NOMO-1 treated with DMSO at 0.1 percent for 48 hours (cell line): ENCODE results near the gene TAMALIN.
"Not testable (repeated sequence)": the region's sequence is repeated elsewhere in the genome, so short reads cannot be mapped to it uniquely, and the experiment has no call there.

Experiments
- DNase-seq: peaks from one replicate; lab custom pipeline; 2025; ENCODE audit not compliant: unreplicated experiment; lab: John Stamatoyannopoulos, UW

TAMALIN gene

DNA sequence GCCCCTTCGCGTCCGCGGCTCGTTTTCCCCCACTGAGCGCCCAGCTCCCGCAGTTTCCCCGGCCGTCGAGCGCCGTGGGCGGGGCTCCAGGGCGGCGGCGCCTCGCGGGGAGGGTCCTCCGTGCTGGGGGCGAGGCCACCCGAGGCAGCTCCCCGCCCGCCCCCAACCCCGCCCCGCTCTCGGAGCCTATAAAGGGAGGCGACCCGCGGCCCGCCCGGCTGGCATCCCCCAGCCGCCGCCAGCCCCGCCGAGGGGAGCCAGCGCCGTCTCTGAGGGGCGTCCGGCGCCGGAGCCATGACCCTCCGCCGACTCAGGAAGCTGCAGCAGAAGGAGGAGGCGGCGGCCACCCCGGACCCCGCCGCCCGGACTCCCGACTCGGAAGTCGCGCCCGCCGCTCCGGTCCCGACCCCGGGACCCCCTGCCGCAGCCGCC, at the start of gene TAMALIN:
TSS of gene TAMALIN (plus strand) at position 221 of the 432 bp plus-strand sequence. CDS start at position 295, 74 bp downstream.
- DNase-seq = peak; percentile 28

DNA sequence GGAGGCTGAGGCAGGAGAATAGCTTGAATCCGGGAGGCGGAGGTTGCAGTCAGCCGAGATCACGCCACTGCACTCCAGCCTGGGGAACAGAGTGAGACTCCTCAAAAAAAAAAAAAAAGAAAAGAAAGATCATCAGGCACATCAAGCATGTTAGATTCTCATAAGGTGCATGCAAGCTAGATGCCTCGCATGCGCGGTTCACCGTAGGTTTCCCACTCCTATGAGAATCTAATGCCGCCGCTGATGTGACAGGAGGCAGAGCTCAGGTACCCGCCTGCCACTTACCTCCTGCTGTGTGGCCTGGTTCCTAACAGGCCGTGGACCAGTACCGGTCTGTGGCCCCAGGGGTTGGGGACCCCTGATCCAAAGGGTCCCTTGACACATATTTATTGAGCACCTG, 48.2 kb upstream of the TAMALIN start:
- DNase-seq = no peak

DNA sequence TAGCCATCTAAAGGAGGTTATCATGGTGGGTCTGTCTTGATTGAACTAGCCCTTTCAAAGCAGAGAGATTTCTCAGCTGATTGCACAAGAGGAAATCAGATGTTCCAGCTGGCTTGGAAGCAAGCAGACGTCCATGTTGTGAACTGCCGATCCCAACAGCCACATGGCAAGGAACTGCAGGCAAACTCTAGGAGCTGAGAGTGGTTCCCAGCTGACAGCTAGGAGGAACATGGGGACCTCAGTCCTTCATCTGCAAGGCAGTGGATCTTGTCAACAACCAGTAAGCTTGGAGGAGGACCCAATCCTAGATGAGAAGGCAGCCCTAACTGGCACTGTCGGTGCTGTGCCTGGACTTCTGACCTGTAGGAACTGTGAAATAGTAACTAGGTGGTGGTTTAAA, 47.5 kb upstream of the TAMALIN start:
- DNase-seq = no peak

DNA sequence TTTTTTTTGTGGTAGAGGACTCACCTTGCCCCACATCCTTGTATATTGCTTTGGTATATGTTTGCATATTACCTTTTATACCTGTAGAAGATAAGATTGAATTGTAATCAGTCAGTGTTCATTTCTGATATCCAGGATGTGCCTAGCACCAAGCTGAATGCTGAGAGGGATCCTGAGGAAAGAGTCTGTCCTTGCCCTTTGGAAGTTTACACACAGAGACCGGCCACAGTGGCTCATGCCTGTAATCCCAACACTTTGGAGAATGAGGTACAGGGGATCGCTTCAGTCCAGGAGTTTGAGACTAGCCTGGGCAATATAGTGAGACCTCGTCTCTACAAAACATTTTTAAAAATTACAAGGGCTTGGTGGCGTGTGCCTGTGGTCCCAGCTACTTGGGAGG, 46.8 kb upstream of the TAMALIN start:
- no peak for DNase-seq

DNA sequence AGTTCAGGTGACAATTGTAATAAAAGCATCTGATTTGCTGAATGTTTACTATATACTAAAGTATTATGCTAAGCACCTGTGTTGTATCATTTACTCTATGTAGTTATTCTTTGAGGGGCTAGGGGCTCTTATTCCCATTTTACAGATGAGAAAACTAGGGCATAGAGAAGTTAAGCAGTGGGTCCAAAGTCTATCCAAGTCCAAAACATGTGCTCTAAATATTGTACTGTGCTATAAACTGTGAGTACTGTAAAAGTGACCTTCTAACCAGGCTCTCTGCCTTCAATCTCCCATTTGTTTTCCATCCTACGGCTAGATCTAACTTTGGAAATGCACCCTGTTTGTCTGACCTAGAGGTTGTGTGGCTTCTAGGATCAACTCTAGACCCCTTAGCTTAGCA, 46.3 kb upstream of the TAMALIN start:
- no peak for DNase-seq

DNA sequence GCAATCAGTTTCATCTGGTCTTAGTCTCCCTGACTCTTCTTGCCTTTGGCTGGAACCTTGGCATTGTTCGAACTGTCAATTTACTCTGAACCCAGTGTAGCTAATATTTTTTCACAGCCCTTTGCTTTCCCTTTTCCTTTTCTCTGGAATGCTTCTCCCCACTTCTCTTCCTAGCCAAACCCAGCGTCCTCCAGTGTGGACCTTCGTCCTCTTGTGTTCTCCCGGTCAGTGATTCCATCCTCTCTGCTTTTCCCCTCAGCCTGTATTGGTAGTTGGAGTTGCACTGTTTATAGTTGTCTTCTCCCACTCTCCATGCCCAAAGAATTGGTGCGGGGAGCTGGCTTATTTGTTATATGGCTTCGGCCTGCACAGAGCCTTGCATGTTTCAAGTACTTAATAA, 45.9 kb upstream of the TAMALIN start:
- no peak for DNase-seq

DNA sequence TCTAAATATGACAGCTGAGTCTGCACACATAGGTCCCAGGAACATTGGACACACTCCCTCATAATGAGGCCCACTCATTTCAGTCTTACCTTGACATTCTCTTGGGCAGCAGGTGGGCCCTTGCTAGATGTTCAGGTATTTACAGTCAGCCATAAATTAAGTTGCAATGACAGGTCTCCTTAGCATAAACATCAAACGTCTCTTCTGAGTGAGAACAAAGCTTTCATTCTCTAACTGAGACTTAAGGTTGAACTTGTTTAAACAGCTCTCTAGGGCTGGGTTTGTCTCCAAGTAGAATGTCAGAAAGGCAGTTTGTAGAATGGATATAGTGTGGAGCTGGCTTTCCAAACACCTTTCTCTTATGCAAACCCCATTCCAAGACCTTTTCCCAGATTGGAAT, 44.9 kb upstream of the TAMALIN start:
- DNase-seq = no peak

DNA sequence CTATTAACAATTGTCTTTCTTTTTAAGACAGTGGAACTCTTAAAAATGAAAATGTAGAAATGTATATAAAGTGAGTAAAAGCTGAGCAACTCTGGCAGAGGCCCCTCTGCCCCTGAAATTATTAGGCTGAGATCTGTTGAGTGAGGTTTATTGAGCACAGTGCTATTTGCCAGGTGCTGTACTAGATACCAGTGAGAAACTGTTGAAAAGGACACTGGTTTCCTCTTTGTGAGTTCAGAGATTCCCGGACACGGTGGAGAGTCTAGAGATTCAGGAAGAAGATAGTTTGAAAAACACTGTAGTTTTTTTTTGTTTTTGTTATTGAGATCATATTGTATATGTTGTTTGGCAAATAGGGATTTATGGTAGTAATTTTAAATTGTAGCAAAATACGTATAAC, 44.0 kb upstream of the TAMALIN start:
- no peak for DNase-seq

DNA sequence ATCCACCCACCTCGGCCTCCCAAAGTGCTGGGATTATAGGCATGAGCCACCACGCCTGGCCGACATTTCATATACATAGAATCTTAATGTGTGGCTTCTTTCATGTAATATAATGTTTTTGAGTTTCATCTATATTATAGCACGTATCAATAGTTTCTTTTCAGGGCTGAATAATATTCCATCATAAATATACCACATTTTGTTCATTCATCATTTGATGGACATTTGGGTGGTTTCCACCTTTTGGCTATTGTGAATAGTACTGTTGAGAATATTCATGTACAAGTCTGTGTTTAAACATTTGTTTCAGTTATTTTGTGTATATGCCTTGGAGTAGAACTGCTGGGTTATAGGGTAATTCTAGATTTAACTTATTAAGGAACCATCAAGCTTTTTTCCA, 43.3 kb upstream of the TAMALIN start:
- DNase-seq = no peak

DNA sequence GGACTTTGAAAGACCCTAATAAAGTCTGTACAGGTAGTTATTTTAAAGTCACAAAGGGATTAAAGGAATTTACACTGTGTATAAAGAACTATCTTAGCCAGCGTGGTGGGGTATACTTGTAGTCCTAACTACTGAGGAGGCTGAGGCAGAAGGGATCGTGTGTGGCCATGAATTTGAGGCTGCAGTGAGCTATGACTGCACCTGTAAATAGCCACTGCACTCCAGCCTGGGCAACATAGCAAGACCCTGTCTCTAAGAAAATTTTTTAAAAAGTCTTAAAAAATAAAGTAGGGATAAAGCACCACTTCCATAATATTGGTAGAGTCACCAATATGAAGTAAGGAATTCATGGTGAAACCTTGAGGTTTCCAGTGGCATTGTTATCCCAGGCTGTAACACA, 37.1 kb upstream of the TAMALIN start:
- no peak for DNase-seq

DNA sequence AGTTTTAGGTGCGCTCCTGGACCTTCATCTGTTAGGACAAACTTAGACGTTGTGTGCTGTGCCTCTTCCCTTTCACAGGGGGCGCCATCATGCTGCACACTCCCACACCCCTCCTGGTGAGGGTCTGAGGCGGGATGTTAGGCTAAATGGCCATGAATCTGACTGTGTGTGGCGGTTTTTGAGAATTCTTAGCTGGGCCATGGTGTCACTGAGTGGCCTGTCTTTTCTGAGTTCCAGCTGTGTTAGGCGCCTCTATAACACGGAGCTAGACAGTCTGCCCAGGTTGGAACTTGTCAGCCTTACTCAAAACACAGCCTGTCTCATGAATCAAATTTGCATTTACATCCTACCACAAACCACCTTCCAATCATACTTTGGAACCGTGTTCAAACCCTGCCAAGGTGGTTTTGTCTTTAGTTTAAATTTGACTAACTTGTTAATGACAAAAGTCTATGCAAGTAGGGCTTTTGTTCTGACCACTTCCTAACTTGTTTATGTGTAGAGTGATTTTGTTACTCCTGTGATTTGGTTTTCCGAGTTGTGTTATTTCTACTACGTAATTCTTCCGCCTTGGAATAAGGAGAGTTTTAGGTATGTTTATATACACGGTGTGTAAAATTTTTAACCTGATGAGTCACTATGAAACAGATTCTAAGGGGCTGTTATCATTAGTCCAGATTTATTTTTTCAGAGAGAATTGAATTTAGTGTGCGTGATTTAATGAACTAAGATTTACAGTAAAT, 35.7 kb upstream of the TAMALIN start:
- DNase-seq = no peak

DNA sequence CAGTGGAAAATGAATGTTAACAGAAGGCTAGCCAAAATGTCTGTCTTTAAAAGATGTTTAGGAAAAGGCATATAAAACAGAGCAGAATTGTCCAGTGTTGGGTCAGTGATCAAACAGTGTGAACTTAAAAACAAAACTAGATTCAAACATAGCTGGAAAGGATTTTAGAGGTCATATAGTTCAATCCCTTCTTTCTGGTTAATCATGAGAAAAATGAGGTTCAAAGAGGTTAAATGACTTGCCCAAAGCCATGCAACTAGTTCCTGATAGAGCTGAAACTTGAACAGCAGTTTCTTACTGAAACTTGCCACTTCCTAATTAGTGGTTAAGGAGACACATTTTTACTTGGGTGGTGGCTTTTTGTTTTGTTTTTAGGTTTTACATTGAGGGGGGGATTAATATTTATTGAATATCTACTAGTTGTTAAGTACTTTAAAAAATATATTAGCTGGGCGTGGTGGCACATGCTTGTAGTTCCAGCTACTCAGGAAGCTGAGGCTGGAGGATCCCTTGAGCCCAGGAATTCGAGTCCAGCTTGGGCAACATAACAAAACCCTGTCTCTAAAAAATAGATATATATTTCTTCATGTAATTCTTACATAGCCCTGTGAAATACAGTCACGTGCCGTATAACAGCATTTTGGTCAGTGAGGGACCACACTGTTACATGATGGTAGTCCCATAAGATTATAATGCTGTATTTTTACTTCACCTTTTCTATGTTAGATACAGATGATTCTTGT, 34.9 kb upstream of the TAMALIN start:
- peak; percentile 67 for DNase-seq

DNA sequence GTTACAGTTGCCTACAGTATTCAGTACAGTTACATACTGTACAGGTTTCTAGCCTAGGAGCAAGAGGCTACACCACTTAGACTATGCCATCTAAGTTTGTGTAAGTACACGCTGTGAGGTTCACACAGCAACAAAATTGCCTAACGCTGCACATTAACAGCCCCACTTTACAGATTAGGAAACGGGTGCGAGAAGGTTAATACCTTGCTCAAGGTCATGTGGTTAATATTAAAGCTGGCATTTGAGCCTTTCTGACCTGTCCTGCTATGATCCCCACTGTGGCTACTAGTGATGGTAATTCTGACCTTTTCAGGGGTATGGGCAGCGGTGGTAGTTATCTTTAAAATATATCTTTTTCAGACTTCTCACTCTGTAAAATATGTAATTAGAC, 34.3 kb upstream of the TAMALIN start:
- peak; percentile 34 for DNase-seq

DNA sequence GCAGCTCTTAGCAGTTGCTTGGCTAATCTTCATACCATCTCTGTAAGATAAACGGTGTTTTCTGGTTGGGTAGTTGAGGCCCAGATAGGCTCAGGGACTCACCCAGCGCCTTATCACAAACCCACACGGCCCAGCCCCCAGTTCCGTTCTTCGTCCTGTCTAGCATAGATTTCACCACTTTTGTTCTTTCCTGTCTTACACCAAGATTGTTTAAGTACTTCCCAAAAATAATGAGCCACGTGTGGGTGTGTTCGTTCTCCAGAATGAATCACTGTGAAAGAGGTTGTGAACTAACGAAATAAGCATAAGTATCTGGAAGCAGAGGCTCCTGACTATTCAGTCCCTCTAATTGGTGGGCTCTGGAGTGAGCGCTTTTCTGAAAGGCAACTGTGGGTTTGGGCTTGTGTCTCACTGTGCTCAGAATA, 33.9 kb upstream of the TAMALIN start:
- peak; percentile 99 for DNase-seq

DNA sequence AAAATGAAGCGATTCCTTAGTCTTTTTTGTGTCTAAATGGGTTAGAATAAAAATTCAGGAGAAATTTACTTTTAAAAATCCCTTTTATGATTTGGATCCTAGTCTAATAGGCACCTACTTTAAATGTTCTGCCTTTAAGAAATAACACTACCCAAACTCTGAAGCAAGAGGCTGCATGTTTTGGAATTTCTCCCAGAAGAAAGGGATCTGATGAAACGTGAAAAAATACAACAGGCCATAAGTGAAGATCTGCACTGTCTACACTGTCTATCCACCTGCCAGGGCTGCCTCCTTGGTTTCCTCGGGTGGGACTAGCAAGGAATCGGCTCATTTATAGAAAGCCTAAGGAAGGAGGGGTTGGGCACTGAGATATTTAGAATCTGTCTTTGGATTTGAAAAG, 33.2 kb upstream of the TAMALIN start:
- no peak for DNase-seq

DNA sequence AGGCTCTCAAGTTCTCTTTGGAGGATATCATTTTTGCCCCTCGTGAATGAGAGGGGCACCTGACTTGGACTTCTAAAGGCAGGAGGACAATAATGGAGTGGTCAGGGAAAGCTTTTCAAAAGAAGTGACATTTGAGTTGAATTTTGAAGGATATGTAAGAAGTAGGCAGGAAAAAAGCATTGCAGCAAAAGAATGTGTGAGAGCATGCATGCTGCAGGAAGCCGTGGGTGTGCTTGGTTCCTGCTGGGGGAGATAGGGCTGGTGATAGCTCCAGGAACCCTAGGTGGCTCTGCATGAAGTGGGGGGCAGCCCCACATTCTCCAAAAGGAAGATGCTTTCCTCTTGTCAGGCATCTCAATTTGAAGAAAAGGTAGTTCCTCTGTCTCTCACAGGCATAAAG, 32.1 kb upstream of the TAMALIN start:
- no peak for DNase-seq

DNA sequence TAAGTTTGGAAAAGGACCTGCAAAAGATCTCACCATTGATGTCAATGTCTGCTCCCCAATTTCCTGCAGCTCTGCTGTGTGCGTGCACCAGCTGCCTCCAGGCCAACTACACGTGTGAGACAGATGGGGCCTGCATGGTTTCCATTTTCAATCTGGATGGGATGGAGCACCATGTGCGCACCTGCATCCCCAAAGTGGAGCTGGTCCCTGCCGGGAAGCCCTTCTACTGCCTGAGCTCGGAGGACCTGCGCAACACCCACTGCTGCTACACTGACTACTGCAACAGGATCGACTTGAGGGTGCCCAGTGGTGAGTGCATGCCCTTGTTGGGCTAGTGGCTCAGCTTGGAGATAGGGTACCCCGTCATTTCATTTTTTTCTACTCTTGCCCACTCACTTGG, 31.6 kb upstream of the TAMALIN start:
- DNase-seq = no peak

DNA sequence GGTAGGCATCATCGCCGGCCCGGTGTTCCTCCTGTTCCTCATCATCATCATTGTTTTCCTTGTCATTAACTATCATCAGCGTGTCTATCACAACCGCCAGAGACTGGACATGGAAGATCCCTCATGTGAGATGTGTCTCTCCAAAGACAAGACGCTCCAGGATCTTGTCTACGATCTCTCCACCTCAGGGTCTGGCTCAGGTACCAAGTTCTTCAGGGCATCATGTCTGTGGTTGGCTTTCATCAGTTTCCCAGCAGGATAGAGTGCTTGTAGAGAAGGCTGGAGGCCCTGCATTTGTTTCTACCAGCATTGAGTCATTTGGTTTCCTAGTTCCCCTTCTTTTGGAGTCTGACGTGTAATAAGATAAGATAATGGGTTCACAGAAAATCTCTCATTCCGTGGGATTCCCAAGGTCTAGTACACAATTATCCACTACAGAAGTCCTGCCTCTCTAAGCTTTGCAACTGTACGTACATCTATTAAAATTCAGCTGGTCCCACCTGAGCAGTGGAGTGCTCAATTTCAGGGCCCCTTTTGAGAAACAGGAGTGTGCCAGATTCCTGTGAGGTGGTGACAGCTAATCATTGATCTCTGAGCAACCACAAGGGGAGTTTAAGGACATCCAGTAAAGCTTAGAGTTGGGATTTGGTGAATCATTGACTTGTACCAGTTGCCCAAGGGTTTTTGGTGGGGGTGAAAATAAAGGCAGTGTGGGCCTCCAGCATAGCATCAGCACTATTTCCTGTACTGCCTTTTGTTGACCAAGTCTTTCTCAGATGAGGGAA, 30.2 kb upstream of the TAMALIN start:
- DNase-seq = peak; percentile 48

DNA sequence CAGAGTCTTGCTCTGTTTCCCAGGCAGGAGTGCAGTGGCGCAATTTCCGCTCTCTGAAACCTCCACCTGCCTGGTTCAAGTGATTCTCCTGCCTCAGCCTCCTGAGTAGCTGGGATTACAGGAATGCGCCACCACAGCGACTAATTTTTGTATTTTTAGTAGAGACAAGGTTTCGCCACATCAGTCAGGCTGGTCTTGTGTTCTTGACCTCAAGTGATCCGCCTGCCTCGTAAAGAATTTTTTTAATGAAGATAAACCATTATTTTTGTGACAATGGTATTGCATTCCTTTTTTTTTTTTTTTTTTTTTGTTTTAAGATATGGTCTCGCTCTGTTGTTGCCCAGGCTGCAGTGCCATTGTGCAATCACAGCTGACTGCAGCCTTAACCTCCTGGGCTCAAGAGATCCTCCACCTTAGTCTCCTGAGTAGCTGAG, 29.4 kb upstream of the TAMALIN start:
- DNase-seq = peak; percentile 6

DNA sequence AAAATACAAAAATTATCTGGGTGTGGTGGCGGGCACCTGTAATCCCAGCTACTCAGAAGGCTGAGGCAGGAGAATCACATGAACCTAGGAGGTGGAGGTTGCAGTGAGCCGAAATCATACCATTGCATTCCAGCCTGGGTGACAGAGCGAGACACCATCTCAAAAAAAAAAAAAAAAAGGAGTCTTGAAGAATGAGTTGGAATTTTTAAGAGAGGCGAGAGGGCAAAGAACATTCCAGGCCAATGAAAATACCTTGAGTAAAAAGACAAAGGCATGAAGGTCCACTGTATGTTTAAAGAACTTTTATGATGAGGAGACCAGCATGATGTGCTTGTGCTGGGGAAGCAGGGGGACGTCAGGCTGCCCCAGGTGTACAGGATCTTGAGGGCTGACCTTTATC, 27.4 kb upstream of the TAMALIN start:
- not testable (repeated sequence) for DNase-seq

DNA sequence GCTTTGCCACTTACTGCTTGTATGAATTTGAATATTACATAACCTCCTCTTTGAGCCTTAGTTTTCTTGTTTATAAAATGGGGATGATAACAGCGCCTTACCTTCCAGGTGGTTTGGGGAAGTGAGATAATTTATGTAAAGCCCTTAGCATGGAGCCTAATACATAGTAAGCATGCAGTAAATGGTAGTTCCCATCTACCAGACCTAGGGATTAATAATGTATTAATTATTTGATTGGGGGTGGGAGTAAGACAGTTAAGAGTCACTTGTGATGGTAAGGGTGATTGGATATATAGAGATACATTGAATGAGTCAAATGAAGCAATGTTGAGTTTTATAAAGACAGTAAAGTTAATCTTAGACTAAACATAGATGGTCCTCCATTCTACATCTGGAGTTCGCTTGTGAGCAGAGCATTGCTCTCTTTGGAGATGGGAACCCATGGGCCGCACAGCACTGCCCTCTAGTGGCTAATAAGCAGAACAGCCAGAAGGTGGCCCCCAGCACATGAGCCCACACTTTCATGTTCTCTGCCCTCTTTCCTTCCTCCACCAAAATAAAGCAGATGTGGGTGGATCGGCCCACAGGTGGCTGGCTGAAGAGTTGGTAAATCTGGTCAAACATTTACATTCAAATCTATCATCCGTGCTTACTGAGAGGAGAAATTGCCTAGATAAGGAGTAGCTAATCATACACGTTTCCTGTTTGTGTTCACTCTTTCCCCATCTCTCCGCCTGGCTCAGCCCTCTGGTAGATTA, 26.5 kb upstream of the TAMALIN start:
- DNase-seq = peak; percentile 60
